SK-N-DZ (cell line): ENCODE measurements around the gene IWS1.
"Not testable (repeated sequence)": the region's sequence is repeated elsewhere in the genome, so short reads cannot be mapped to it uniquely, and the experiment has no call there.

Source experiments
- DNase-seq: peaks from one replicate; pipeline ENCODE4 v3.0.0-alpha.2; 2015; ENCODE audit warnings: low spot score

The IWS1 gene

DNA sequence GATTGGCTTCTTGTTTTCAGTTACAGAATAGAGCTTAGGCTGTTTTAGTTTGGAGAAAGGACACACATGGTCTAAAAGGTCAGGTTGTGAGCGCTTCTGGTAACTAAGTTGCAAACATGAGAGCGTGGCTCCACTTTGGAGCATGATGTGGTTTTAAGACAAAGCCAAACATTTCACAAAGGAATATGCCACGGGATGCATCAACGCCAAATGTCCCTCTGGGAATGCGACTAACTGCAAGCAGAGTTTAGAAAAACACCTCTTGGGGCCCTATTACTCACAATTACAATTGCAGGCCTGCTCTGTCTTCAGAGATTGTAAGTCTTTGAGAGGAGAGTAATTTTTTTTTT lies 34.6 kb upstream of the IWS1 start:
- DNase-seq: no peak

GRCh38 chr2:127560201-127560930 lies 34.1 kb upstream of the IWS1 start:
- no peak for DNase-seq

- no peak for DNase-seq
Measured at GRCh38 chr2:127559454-127559853, 33.2 kb upstream of the IWS1 start.

GRCh38 chr2:127558911-127559310 lies 32.6 kb upstream of the IWS1 start:
- DNase-seq: no peak

DNA sequence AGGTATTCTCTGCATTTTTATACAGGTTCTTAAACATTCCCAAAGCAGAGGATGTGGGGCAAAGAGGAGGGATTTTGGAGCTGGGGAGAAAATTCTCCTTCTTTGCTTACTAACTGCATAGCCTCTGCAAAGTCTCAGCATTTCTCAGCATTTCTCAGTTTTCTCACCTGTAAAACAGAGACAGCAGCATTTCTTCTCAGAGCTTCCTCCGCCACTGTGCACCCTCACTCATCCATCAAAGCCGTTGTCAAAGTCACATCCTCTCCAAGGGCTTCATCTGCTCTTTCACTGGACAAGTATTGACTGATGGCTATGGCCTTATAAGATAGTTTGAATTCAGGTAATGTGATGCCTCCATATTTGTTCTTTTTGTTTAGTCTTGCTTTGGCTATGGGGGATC lies 26.6 kb upstream of the IWS1 start:
- no peak for DNase-seq

GRCh38 chr2:127552336-127552735 lies 26.0 kb upstream of the IWS1 start:
- no peak for DNase-seq

- no peak for DNase-seq
Measured at GRCh38 chr2:127551221-127551930, 25.1 kb upstream of the IWS1 start.

DNA sequence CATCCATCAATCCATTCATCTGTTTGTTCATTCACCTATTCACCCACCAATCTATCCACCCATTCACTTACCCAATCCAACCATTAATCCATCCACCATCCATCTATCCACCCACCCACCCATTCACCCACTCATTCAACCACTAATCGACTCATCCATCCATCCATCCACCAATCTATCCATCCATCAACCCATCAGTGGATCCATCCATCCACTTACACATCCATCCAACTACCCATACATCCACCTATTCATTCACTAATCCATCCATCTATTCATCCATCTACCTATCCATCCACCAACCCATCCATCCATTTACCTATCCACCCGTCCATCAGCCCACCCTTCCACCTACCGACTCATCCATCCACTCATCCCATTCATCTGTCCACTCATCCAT lies 20.5 kb upstream of the IWS1 start:
- no peak for DNase-seq

- no peak for DNase-seq
Measured at GRCh38 chr2:127545796-127546195, 19.5 kb upstream of the IWS1 start.

- no peak for DNase-seq
Measured at GRCh38 chr2:127545189-127545588, 18.9 kb upstream of the IWS1 start.

- DNase-seq: not testable (repeated sequence)
Measured at GRCh38 chr2:127543013-127543501, 16.8 kb upstream of the IWS1 start.

DNA sequence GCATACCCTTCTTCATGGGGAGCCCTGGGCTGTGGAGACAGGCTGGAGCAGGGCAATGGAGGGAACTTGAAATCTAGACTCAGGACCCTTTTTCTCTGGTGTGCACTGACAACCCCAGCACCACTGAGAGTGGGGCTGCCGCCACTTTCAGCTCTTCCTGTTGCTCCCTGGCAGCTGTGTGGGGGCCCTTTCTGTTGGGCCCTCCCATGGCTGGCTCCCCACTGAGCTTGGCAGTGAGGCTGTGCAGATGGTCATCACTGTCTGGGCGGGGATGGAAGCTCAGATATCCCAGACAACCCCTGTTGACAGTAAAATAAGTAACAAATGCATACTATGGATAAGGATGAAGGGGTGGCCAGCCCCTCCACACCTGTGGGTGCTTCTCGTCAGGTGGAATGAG lies 15.9 kb upstream of the IWS1 start:
- no peak for DNase-seq

DNA sequence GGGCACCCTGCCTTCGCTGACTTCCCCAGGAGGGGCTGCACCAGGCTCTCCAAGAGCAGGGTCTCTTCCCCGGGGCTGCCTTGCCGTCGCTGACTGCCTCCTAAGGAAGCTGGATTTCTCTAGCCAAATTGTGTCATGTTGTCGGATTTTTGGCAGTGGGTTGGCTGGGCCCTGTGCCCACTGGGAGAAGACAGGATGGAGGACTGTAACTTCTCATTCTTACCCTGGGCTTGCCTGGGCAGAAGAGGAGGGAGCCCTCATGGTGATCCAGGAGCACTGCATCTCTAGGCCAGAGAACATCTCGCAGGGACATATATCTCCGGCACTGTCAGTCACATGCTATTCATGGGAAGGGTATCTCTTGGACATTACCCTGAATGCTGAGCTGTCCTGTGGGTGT lies 15.5 kb upstream of the IWS1 start:
- no peak for DNase-seq

- DNase-seq: no peak
Measured at GRCh38 chr2:127537644-127538043, 11.4 kb upstream of the IWS1 start.

DNA sequence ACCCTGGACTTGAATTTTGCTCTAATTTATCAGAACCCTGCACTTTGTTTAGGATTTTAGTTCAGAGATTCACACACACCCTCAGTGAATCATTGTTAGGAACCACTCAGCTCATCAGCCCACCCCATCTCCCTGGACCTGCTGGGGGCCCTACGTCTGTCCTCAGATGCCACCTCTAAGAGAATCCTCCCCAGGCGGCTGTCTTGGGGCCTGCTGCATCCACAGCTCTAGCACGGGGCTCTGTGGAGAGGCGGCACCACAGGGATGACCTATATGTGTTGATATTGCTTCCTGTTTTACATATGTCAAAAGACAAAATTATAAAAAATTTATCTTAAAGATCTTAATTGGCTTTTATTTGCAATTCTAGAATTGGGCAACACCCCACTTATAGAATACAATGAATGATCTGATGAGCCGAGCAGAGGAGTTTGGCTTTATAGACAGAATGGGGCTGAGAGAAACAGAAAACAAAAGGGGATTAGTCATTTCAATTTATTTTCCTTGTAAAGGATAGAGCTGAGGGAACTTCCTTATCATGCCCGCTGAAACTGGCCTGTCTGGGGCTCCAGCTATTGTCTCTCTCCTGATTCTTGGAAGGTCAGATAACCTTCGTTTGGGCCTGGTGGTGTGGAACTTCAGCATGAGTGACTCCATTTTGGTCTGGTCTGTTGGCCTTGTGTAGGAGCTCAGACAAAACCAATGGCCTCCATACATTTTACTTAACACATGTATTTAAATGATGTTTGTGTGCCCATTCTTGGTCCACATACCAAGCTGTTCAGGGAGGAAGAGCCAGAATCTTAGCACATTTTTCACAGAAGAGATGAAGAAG lies 10.6 kb upstream of the IWS1 start:
- DNase-seq: no peak

DNA sequence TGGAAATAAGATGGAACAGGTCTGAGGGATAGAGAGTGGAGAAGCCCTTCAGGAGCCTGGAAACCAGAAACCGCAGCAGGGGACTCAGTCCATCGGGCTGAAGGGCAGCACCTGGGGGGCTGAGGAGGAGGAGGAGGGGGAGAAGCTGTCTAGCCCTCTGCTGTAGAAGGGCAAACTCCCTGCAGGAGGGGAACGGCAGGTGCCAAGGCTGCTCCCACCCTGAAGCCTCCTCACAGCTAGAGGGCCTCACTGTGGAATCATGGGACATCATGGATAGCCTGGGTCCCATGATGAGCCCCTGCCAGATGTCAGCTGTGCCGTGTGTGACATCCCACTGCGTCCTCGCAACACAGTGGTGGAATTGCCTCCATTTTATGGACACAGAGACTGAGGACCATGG lies 9.6 kb upstream of the IWS1 start:
- no peak for DNase-seq

DNA sequence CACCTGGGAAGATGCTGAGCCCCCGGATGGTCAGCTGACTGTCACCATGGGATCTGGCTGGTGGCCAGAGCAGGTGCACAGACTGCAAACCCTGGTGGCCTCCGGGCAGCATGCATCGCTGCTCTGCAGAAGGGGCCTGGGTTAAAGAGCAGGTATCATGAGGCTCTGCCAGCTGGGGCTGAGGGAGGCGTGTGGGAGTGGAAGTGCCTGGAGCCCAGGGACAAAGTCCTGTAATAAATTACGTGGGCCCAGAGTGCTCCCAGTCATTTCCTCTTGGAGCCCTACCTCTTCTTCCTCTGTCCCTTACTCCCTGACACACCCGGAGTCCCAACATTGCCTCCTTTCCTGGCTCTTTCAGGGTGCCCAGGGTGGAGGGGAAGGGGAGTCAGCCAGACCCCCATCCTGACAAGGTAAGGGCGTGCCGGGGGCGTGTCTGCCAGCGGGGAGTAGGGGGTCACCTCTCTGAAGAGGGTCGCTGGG lies 9.2 kb upstream of the IWS1 start, which contains the start of gene MYO7B:
TSS of gene MYO7B (plus strand) at position 262 of the 480 bp plus-strand sequence. CDS start 24,040 bp downstream, outside the sequence.
- no peak for DNase-seq

- no peak for DNase-seq
Measured at GRCh38 chr2:127532296-127532695, 6.0 kb upstream of the IWS1 start.

GRCh38 chr2:127531221-127531648 lies 4.9 kb upstream of the IWS1 start:
- no peak for DNase-seq

GRCh38 chr2:127530245-127531140 lies 4.2 kb upstream of the IWS1 start:
- no peak for DNase-seq

- DNase-seq: not testable (repeated sequence)
Measured at GRCh38 chr2:127529416-127529815, 3.1 kb upstream of the IWS1 start.
